Coronary artery (tissue), 2 donors: ENCODE results near the gene RAB3GAP2.

ENCODE experiments used
- DNase-seq: peaks from one replicate; pipeline ENCODE4 v3.0.0-alpha.2; 2017; ENCODE audit warnings: low spot score
- H3K27ac ChIP-seq, 2 donors: fragments of 200-600 bp; sonication (generic); one replicate each; pipeline ENCODE4 v1.5.1; 2016 to 2019
- H3K4me3 ChIP-seq: fragments of 200-600 bp; sonication (generic); 2 replicates; pipeline ENCODE4 v1.5.1; 2016; ENCODE audit warnings: mild to moderate bottlenecking, moderate library complexity
- CTCF ChIP-seq: fragments of 200-600 bp; sonication (generic); IDR thresholded peaks from one replicate; pipeline ENCODE4 v1.5.1; 2019; ENCODE audit warnings: antibody characterized with exemption

The RAB3GAP2 gene

GRCh38 chr1:220300442-220301121, 28.3 kb upstream of the RAB3GAP2 start:
- H3K27ac ChIP-seq: peak overlapping the region; percentile 67 to 70
- peak; percentile 82 for DNase-seq
- no peak for TF ChIP-seq CTCF
- H3K4me3 ChIP-seq: peak overlapping the region; percentile 33

- no peak for DNase-seq
- H3K27ac ChIP-seq: no peak overlapping the region
- TF ChIP-seq CTCF: no peak
- H3K4me3 ChIP-seq: no peak overlapping the region
Measured at GRCh38 chr1:220299337-220299736, 27.1 kb upstream of the RAB3GAP2 start.

- no peak for DNase-seq
- Histone ChIP-seq H3K27ac (no peak overlapping the region), H3K4me3 (no peak overlapping the region)
- TF ChIP-seq CTCF: no peak
Measured at GRCh38 chr1:220298470-220299205, 26.4 kb upstream of the RAB3GAP2 start.

- Histone ChIP-seq H3K4me3 (no peak overlapping the region), H3K27ac (no peak overlapping the region)
- no peak for DNase-seq
- TF ChIP-seq CTCF: no peak
Measured at GRCh38 chr1:220296981-220297380, 24.7 kb upstream of the RAB3GAP2 start.

GRCh38 chr1:220294846-220295301, 22.6 kb upstream of the RAB3GAP2 start:
- Histone ChIP-seq H3K4me3 (no peak overlapping the region), H3K27ac (no peak overlapping the region)
- no peak for TF ChIP-seq CTCF
- no peak for DNase-seq

GRCh38 chr1:220291580-220291979, 19.3 kb upstream of the RAB3GAP2 start:
- Histone ChIP-seq H3K27ac (no peak overlapping the region), H3K4me3 (no peak overlapping the region)
- DNase-seq: no peak
- TF ChIP-seq CTCF: no peak
